Stimulated activated CD4-positive, alpha-beta T cell treated with anti-CD3 and anti-CD28 coated beads, Interleukin-2, amount 100 ng/mL, for 4 hours (primary cell): ENCODE measurements around the gene HOXA1.
"Not testable (repeated sequence)": the region's sequence is repeated elsewhere in the genome, so short reads cannot be mapped to it uniquely, and the experiment has no call there.

Experiments
- DNase-seq: peaks from one replicate; pipeline ENCODE4 v3.0.0-alpha.2; 2020; ENCODE audit warnings: low read depth

HOXA1 gene

GRCh38 chr7:27046854-27047549 is 48.8 kb downstream of the HOXA1 start:
- DNase-seq: no peak

- not testable (repeated sequence) for DNase-seq
These were observed 49.8 kb downstream of the HOXA1 start for GRCh38 chr7:27045972-27046371.

GRCh38 chr7:27045066-27045465 is 50.7 kb downstream of the HOXA1 start:
- DNase-seq: not testable (repeated sequence)
